Activated CD4-positive, alpha-beta memory T cell treated with anti-CD3 and anti-CD28 coated beads, Interleukin-2, amount 10 ng/mL, durations not matched to agents 7 days and 5 days (primary cell): ENCODE measurements around the gene CKAP5. TPM values are rescaled to one million over a fixed set of nuclear protein-coding genes. Genes with fewer than 3 reads are reported as not detected.
A peak's percentile ranks its signal among the peaks of the same experiment; 100 is the strongest.

ENCODE experiments used
- CTCF ChIA-PET: fragments of 350-600 bp; sonication (Branson Sonifier 250); formaldehyde crosslinking; loops from one replicate; lab custom pipeline; 2021; ENCODE audit warnings: antibody characterized with exemption, inconsistent platforms; lab: Charles Lee
- POLR2A ChIA-PET: fragments of 350-600 bp; sonication (Branson Sonifier 250); formaldehyde crosslinking; loops from one replicate; lab custom pipeline; 2021; ENCODE audit warnings: antibody characterized with exemption; lab: Charles Lee
- DNase-seq: peaks from one replicate; pipeline ENCODE4 v3.0.0-alpha.2; 2020
- H3K27ac Mint-ChIP-seq: one replicate; pipeline ENCODE4 v1.8.0; 2021; ENCODE audit warnings: mild to moderate bottlenecking, mixed read lengths
- H3K27me3 Mint-ChIP-seq: one replicate; pipeline ENCODE4 v1.8.0; 2021; ENCODE audit warnings: mixed read lengths
- H3K36me3 Mint-ChIP-seq: one replicate; pipeline ENCODE4 v1.8.0; 2021; ENCODE audit warnings: low read depth, mixed read lengths
- H3K4me1 Mint-ChIP-seq: one replicate; pipeline ENCODE4 v1.8.0; 2021; ENCODE audit warnings: mixed read lengths
- H3K4me3 Mint-ChIP-seq: one replicate; pipeline ENCODE4 v1.8.0; 2021; ENCODE audit warnings: mild to moderate bottlenecking, mixed read lengths
- H3K9me3 Mint-ChIP-seq: one replicate; pipeline ENCODE4 v1.8.0; 2021; ENCODE audit warnings: mixed read lengths
- total RNA-seq, 2 experiments: library from RNA; stranded (reverse); gene quantifications; one replicate each; pipeline ENCODE4 v1.2.3, GENCODE V29; 2021

The CKAP5 gene
- total RNA-seq, 2 experiments from 2014 or later: 157 to 160 TPM

- Mint-ChIP-seq H3K27ac (peak overlapping the region; percentile 41), H3K36me3 (peaks cover 59% of the 10 kb centered on the region), H3K9me3 (no peaks in the 10 kb centered on the region), H3K27me3 (no peaks in the 10 kb centered on the region), H3K4me3 (no peak overlapping the region), H3K4me1 (peaks cover 43% of the 10 kb centered on the region)
- DNase-seq: no peak
- CTCF ChIA-PET: interaction anchor here (3.3 to 8.6 kb wide), 2 partner anchors 27 to 80 kb away, joined by 14 to 49 read pairs; partner anchors contain the start of genes ATG13 and HARBI1
- POLR2A ChIA-PET: interaction anchor here (1.0 to 6.4 kb wide), 4 partner anchors 11 to 517 kb away, joined by 3 to 124 read pairs (median 9); partner anchors contain the start of gene DDB2
These were observed 148.4 kb downstream of the CKAP5 start for GRCh38 chr11:46697723-46698122.

DNA sequence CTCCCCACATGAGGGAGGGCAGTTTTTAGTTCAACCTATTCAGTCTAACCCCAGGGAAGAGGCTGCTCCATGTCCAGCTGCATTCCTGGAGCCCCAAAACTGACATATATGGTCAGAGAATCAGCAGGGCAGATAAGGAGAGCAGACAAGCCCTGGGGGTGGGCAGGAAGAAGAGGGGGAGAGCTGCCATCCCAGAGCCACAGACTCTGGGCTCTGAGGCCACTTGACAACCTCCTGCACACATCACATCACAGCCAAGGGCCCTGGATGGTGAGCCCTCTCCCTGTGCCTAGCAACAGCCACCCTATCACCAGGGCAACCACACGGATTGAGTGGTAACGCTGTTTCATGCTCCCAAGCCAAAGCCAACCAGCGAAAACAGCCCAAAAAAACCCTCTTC, 148.8 kb downstream of the CKAP5 start:
- DNase-seq: no peak
- H3K27me3 Mint-ChIP-seq: no peaks in the 10 kb centered on the region
- H3K9me3 Mint-ChIP-seq: no peaks in the 10 kb centered on the region
- CTCF ChIA-PET: interaction anchor here (8.6 kb wide), 1 partner anchor 26 kb away, joined by 49 read pairs; no protein-coding TSS in a partner anchor
- peaks cover 39% of the 10 kb centered on the region for H3K4me1 Mint-ChIP-seq
- H3K36me3 Mint-ChIP-seq: peaks cover 54% of the 10 kb centered on the region
- peak overlapping the region; percentile 41 for H3K27ac Mint-ChIP-seq
- H3K4me3 Mint-ChIP-seq: no peak overlapping the region
- POLR2A ChIA-PET: interaction anchor here (1.0 to 6.4 kb wide), 5 partner anchors 10 to 518 kb away, joined by 3 to 124 read pairs (median 4); partner anchors contain the start of gene DDB2

- H3K9me3 Mint-ChIP-seq: no peaks in the 10 kb centered on the region
- ChIA-PET POLR2A (interaction anchor here (0.9 to 1.1 kb wide), 3 partner anchors 11 to 77 kb away, joined by 3 to 4 read pairs (median 3); no protein-coding TSS in a partner anchor), CTCF (interaction anchor here (0.6 to 8.6 kb wide), 2 partner anchors 25 to 51 kb away, joined by 3 to 49 read pairs; no protein-coding TSS in a partner anchor)
- H3K27ac Mint-ChIP-seq: no peak overlapping the region
- no peak for DNase-seq
- no peak overlapping the region for H3K4me3 Mint-ChIP-seq
- H3K27me3 Mint-ChIP-seq: no peaks in the 10 kb centered on the region
- peaks cover 48% of the 10 kb centered on the region for H3K36me3 Mint-ChIP-seq
- H3K4me1 Mint-ChIP-seq: peaks cover 29% of the 10 kb centered on the region
These were observed 149.9 kb downstream of the CKAP5 start for GRCh38 chr11:46696212-46696558.

DNA sequence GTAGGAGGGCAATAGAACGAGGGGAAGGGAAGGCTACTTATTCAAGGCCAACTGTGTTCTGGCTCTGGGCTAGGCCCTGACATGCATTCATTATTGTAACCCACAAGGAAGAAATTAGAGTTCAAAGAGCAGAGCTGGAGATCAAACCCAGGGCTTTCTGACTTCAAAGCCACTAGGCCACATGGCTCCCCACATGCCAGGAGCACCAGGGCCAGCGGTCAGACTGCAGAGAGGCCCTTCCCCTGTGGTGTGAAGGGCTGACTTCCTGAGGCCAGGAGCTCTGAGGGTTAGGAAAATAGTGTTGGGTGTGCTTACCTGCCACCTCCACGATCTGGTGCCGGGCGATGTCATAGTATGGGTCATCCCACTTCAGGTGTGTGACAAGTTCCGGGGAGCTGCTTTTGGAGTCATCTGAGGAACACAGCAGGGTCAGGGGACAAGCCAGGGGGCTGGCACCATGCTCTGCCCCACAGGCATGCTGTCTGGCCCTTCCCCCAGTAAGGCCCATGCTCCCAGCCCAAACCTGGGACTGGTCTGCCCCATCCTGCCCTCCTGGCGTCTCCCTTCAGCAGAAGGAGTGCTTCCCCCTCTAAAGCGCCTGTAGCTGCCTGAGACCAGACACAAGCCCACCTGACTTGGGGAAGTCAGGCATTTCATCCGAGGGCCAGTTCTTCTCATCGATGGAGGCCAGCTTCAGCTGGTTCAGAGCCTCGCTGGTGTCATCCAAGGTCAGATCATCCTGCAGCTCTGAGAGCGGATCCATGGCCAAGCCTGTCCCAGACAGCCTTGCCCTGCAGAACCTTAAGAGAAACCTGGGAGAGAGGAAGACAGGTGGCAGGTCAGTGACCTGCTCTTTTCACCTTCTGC, 150.5 kb downstream of the CKAP5 start:
- no peaks in the 10 kb centered on the region for H3K27me3 Mint-ChIP-seq
- no peak overlapping the region for H3K27ac Mint-ChIP-seq
- peaks cover 49% of the 10 kb centered on the region for H3K36me3 Mint-ChIP-seq
- DNase-seq: no peak
- peaks cover 28% of the 10 kb centered on the region for H3K4me1 Mint-ChIP-seq
- no peak overlapping the region for H3K4me3 Mint-ChIP-seq
- POLR2A ChIA-PET: interaction anchor here (0.9 to 2.3 kb wide), 3 partner anchors 10 to 77 kb away, joined by 3 to 9 read pairs (median 4); no protein-coding TSS in a partner anchor
- no peaks in the 10 kb centered on the region for H3K9me3 Mint-ChIP-seq
- CTCF ChIA-PET: interaction anchor here (0.6 to 8.6 kb wide), 2 partner anchors 25 to 52 kb away, joined by 3 to 49 read pairs; no protein-coding TSS in a partner anchor

DNA sequence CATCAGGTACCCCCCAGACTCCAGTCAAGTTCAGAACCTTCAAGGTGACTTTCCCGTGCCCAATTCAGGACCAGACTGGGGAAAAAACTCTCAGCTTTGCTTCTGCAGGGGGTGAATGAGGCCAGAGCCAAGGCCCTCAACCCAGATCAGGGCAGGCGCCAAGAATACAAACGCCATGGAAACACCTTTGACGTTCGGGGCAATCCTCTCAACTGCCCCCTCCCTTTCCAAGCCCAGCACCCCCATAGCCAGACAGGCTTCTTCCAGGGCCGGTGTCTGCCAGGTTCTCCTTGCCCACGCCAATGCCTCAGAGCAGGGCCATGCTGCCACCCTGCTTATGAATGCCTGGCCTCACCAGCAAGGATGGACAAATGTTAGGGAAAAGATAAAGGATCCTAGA, 151.5 kb downstream of the CKAP5 start:
- ChIA-PET CTCF (no interaction called here), POLR2A (interaction anchor here (0.8 to 2.3 kb wide), 2 partner anchors 19 to 23 kb away, joined by 4 to 9 read pairs; no protein-coding TSS in a partner anchor)

DNA sequence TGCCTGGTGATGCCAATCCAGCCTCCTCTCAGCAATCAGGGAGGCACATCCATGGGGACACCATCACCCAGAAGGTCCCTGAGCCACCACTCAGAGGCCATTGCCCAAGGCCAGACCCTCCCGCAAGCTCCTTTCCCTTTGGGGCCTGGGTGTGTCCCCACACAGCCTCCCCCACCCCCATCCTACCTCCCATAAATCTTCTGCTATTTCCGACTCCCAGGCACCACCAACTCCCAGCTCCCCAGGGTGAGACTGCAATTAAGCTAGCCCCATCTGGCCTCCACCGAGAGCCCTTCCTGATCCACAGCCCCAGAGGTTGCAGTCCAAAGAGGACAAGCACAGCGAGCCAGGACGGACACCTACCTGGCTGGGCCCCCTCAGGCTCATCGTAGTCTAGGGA, 152.0 kb downstream of the CKAP5 start:
- H3K9me3 Mint-ChIP-seq: no peaks in the 10 kb centered on the region
- no peaks in the 10 kb centered on the region for H3K27me3 Mint-ChIP-seq
- ChIA-PET POLR2A (interaction anchor here (0.8 to 2.3 kb wide), 4 partner anchors 9 to 101 kb away, joined by 3 to 9 read pairs (median 4); partner anchors contain the start of gene AMBRA1), CTCF (no interaction called here)
- peaks cover 46% of the 10 kb centered on the region for H3K36me3 Mint-ChIP-seq
- H3K4me3 Mint-ChIP-seq: no peak overlapping the region
- no peak overlapping the region for H3K27ac Mint-ChIP-seq
- DNase-seq: no peak
- H3K4me1 Mint-ChIP-seq: peaks cover 22% of the 10 kb centered on the region

More for the DNA sequence above, 151.5 kb downstream of the CKAP5 start:
- no peaks in the 10 kb centered on the region for H3K27me3 Mint-ChIP-seq
- peaks cover 46% of the 10 kb centered on the region for H3K36me3 Mint-ChIP-seq
- H3K4me1 Mint-ChIP-seq: peaks cover 25% of the 10 kb centered on the region
- no peak overlapping the region for H3K4me3 Mint-ChIP-seq
- H3K9me3 Mint-ChIP-seq: no peaks in the 10 kb centered on the region
- DNase-seq: no peak
- no peak overlapping the region for H3K27ac Mint-ChIP-seq

GRCh38 chr11:46693597-46694012, 152.5 kb downstream of the CKAP5 start:
- peaks cover 44% of the 10 kb centered on the region for H3K36me3 Mint-ChIP-seq
- POLR2A ChIA-PET: interaction anchor here (0.8 to 2.3 kb wide), 4 partner anchors 9 to 100 kb away, joined by 3 to 9 read pairs (median 4); partner anchors contain the start of gene AMBRA1
- no peaks in the 10 kb centered on the region for H3K9me3 Mint-ChIP-seq
- H3K27ac Mint-ChIP-seq: no peak overlapping the region
- CTCF ChIA-PET: no interaction called here
- no peaks in the 10 kb centered on the region for H3K27me3 Mint-ChIP-seq
- no peak for DNase-seq
- H3K4me1 Mint-ChIP-seq: peaks cover 18% of the 10 kb centered on the region
- H3K4me3 Mint-ChIP-seq: no peak overlapping the region

Other genes with a start within 250 kb of the CKAP5 start
- 1 to 10 TPM; 5.6 to 7.3 TPM for gene HARBI1, start 229.1 kb downstream of the CKAP5 start, total RNA-seq
- 10 to 100 TPM; 70.4 to 72.1 TPM for gene ATG13, start 228.7 kb downstream of the CKAP5 start, total RNA-seq
- 10 to 100 TPM; 77.8 to 79.7 TPM for gene ARHGAP1, start 145.7 kb downstream of the CKAP5 start, total RNA-seq
- gene ZNF408, start 145.2 kb downstream of the CKAP5 start, total RNA-seq: 10 to 100 TPM; 17.1 to 17.5 TPM
- gene F2, start 127.1 kb downstream of the CKAP5 start, total RNA-seq: not detected
- under 1 TPM in 1 of 2 experiments, not detected in 1; 0.05 TPM for gene LRP4, start 72.3 kb upstream of the CKAP5 start, total RNA-seq
- 10 to 100 TPM; 16.7 to 20.4 TPM for gene CSTPP1, start 90.5 kb upstream of the CKAP5 start, total RNA-seq